HUES48 (cell line): ENCODE results near the gene CYP4F8.
"Not testable (repeated sequence)": the region's sequence is repeated elsewhere in the genome, so short reads cannot be mapped to it uniquely, and the experiment has no call there.

Source experiments
- H3K27ac ChIP-seq: one replicate; pipeline ENCODE4 v1.7.0; 2013; ENCODE audit warnings: low read depth, low read length, inconsistent platforms
- H3K27me3 ChIP-seq: 2 replicates; pipeline ENCODE4 v1.6.1; 2013; ENCODE audit warnings: mild to moderate bottlenecking, low read length; ENCODE audit not compliant: control insufficient read depth, insufficient read depth
- H3K36me3 ChIP-seq: 2 replicates; pipeline ENCODE4 v1.6.1; 2013; ENCODE audit warnings: low read length; ENCODE audit not compliant: control insufficient read depth, insufficient read depth
- H3K4me1 ChIP-seq: 2 replicates; pipeline ENCODE4 v1.6.1; 2013; ENCODE audit warnings: mild to moderate bottlenecking, low read length; ENCODE audit not compliant: control insufficient read depth, insufficient read depth
- H3K4me3 ChIP-seq: 2 replicates; pipeline ENCODE4 v1.5.1; 2013; ENCODE audit warnings: mild to moderate bottlenecking, low read depth, low read length
- H3K9ac ChIP-seq: 2 replicates; pipeline ENCODE4 v1.6.1; 2013; ENCODE audit warnings: mild to moderate bottlenecking, low read depth, low read length, moderate library complexity
- H3K9me3 ChIP-seq: 2 replicates; pipeline ENCODE4 v1.6.1; 2013; ENCODE audit warnings: low read length; ENCODE audit not compliant: control insufficient read depth, insufficient read depth

CYP4F8 gene

GRCh38 chr19:15671891-15672579 is 57.0 kb downstream of the CYP4F8 start:
- H3K4me3 ChIP-seq = no peak overlapping the region
- peaks cover 75% of the 10 kb centered on the region for H3K9me3 ChIP-seq
- no peak overlapping the region for H3K9ac ChIP-seq
- no peak overlapping the region for H3K27ac ChIP-seq
- no peaks in the 10 kb centered on the region for H3K4me1 ChIP-seq
- no peaks in the 10 kb centered on the region for H3K27me3 ChIP-seq
- no peaks in the 10 kb centered on the region for H3K36me3 ChIP-seq

DNA sequence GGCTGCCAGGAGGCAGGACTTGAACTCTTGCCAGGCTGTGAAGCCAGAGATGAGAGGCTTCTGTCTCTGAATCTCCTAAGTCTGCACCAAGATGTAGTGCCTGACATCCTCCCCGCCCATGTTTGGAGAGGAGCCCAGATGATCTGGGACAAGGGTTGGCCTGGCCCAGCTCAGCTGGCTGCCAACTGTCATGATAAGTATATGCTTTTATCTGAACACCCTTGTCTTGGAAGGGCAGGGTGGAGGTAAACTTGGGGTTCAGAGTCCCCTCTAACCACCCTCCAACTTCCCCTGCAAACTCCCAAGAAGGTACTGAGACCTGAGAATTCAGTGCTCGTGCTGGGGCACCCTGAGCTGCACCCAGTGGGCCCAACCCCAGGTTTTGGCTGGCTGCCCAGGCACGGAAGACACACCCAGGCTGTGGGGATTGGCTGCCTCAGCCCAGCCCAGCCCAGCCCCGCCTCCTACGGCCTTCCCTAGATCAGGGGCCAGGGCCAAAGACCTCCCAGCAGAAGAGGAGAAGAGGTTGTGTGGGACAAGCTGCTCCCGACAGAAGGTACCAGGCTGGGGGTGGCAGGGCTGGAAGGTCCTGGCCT is 57.7 kb downstream of the CYP4F8 start, which contains the start of gene CYP4F12:
Gene CYP4F12, plus strand, starts transcription at position 508 of the 596 bp plus-strand sequence. CDS start 443 bp downstream, outside the sequence.
- Histone ChIP-seq H3K36me3 (no peaks in the 10 kb centered on the region), H3K9ac (no peak within 1 kb of the TSS), H3K9me3 (peaks cover 70% of the 10 kb centered on the region), H3K4me3 (no peak within 1 kb of the TSS), H3K27ac (no peak within 1 kb of the TSS), H3K4me1 (no peaks in the 10 kb centered on the region), H3K27me3 (no peaks in the 10 kb centered on the region)

GRCh38 chr19:15673176-15673654 is 58.2 kb downstream of the CYP4F8 start:
- no peak overlapping the region for H3K4me3 ChIP-seq
- peaks cover 69% of the 10 kb centered on the region for H3K9me3 ChIP-seq
- no peak overlapping the region for H3K9ac ChIP-seq
- no peaks in the 10 kb centered on the region for H3K36me3 ChIP-seq
- no peaks in the 10 kb centered on the region for H3K4me1 ChIP-seq
- no peak overlapping the region for H3K27ac ChIP-seq
- H3K27me3 ChIP-seq = no peaks in the 10 kb centered on the region

GRCh38 chr19:15675560-15675959 is 60.5 kb downstream of the CYP4F8 start:
- Histone ChIP-seq H3K4me3 (no peak overlapping the region), H3K27me3 (no peaks in the 10 kb centered on the region), H3K27ac (no peak overlapping the region), H3K9ac (no peak overlapping the region), H3K36me3 (no peaks in the 10 kb centered on the region), H3K9me3 (peaks cover 70% of the 10 kb centered on the region), H3K4me1 (no peaks in the 10 kb centered on the region)

DNA sequence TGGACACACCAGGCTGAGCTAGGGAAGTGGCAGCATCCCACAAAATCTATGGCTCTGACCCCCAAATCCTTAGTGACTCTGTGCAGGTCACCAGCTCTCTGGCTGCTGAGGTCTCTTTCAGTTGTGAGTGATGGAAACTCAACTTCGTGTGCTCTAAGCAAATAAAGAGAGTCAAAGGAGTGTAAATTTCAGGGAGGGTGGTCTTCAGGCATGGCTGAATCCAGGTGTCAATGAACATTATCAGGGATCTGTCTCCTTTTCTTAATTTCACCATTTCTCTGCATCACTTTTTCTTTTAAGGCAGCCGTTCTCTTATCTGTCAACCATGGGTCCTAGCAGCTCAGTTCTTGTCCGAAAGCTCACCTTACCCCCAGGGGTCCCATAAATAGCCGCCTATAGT is 64.1 kb downstream of the CYP4F8 start:
- H3K9ac ChIP-seq = no peak overlapping the region
- H3K27ac ChIP-seq = no peak overlapping the region
- H3K27me3 ChIP-seq = no peaks in the 10 kb centered on the region
- no peaks in the 10 kb centered on the region for H3K36me3 ChIP-seq
- no peak overlapping the region for H3K4me3 ChIP-seq
- H3K9me3 ChIP-seq = peaks cover 80% of the 10 kb centered on the region
- H3K4me1 ChIP-seq = no peaks in the 10 kb centered on the region

- H3K27ac ChIP-seq, H3K4me1 ChIP-seq, H3K27me3 ChIP-seq, H3K4me3 ChIP-seq, H3K36me3 ChIP-seq, H3K9ac ChIP-seq: not testable (repeated sequence)
- H3K9me3 ChIP-seq = peaks cover 82% of the 10 kb centered on the region
Observed at GRCh38 chr19:15679865-15680264, 64.8 kb downstream of the CYP4F8 start.
